Stimulated activated CD8-positive, alpha-beta memory T cell treated with anti-CD3 and anti-CD28 coated beads, Interleukin-12 subunit alpha, Interleukin-12 subunit beta, amount 100 ng/mL, for 1 hour (primary cell): ENCODE measurements around the gene GTF2F2.

Experiments used
- DNase-seq: peaks from one replicate; pipeline ENCODE4 v3.0.0-alpha.2; 2020; ENCODE audit warnings: low read depth

The GTF2F2 gene

GRCh38 chr13:45119991-45120864 is at the start of gene GTF2F2:
GTF2F2 (plus strand) TSS chr13:45120510; CDS start chr13:45120656, 146 bp downstream.
- peak; percentile 88 for DNase-seq

GRCh38 chr13:45073809-45074208 is 46.5 kb upstream of the GTF2F2 start:
- no peak for DNase-seq

- no peak for DNase-seq
These were observed 45.6 kb upstream of the GTF2F2 start for GRCh38 chr13:45074721-45075120.

- DNase-seq: no peak
These were observed 42.3 kb upstream of the GTF2F2 start for GRCh38 chr13:45078003-45078402.

GRCh38 chr13:45082964-45083363 is 37.3 kb upstream of the GTF2F2 start:
- no peak for DNase-seq

- no peak for DNase-seq
These were observed 35.8 kb upstream of the GTF2F2 start for GRCh38 chr13:45084515-45084914.

- DNase-seq: no peak
These were observed 33.8 kb upstream of the GTF2F2 start for GRCh38 chr13:45086484-45086883.

- DNase-seq: no peak
These were observed 27.6 kb upstream of the GTF2F2 start for GRCh38 chr13:45092663-45093062.

- no peak for DNase-seq
These were observed 19.6 kb upstream of the GTF2F2 start for GRCh38 chr13:45100573-45101262.

GRCh38 chr13:45101327-45102018 is 18.8 kb upstream of the GTF2F2 start:
- DNase-seq: no peak

GRCh38 chr13:45102136-45102507 is 18.2 kb upstream of the GTF2F2 start:
- DNase-seq: no peak

GRCh38 chr13:45103449-45103848 is 16.9 kb upstream of the GTF2F2 start:
- DNase-seq: no peak

- no peak for DNase-seq
These were observed 16.0 kb upstream of the GTF2F2 start for GRCh38 chr13:45104261-45104660.

GRCh38 chr13:45105895-45106294 is 14.4 kb upstream of the GTF2F2 start:
- no peak for DNase-seq

- no peak for DNase-seq
These were observed 12.8 kb upstream of the GTF2F2 start for GRCh38 chr13:45107539-45107938.

- no peak for DNase-seq
These were observed 11.6 kb upstream of the GTF2F2 start for GRCh38 chr13:45108716-45109101.

- DNase-seq: no peak
These were observed 11.1 kb upstream of the GTF2F2 start for GRCh38 chr13:45109102-45109720.

- DNase-seq: no peak
These were observed 6.8 kb upstream of the GTF2F2 start for GRCh38 chr13:45113233-45114224.

GRCh38 chr13:45119469-45119990 is 780 bp upstream of the GTF2F2 start:
- peak; percentile 33 for DNase-seq

GRCh38 chr13:45120967-45121831 is 889 bp downstream of the GTF2F2 start:
- no peak for DNase-seq
